ENCODE data around the gene RASGRP1. TPM values are rescaled to one million over a fixed set of nuclear protein-coding genes. Genes with fewer than 3 reads are reported as not detected.

RASGRP1 gene
- total RNA-seq = not detected

- H3K27ac ChIP-seq = no peak within 1 kb of the TSS
- peak in 1 of 2 donors; percentile 71 for DNase-seq (ENCODE audit: low spot score in 2 of 2)
- intact Hi-C loops (cut with DNase I) = loop anchor here (2.0 to 10.0 kb wide), 2 partner anchors 90 to 126 kb away; no protein-coding TSS in a partner anchor
- no peaks in the 10 kb centered on the region for H3K36me3 ChIP-seq
- H3K4me1 ChIP-seq = peaks cover 0 to 3% of the 10 kb centered on the region in 2 donors
- H3K9me3 ChIP-seq = no peaks in the 10 kb centered on the region
- H3K27me3 ChIP-seq = no peaks in the 10 kb centered on the region
- TF ChIP-seq CTCF (IDR thresholded peaks at IDR 0.05) = peak in 2 of 3 experiments; percentile 15 to 36
- H3K4me3 ChIP-seq = peak within 1 kb of the TSS; percentile 60 to 72
Measured at GRCh38 chr15:38564557-38565286, at the start of gene RASGRP1. Gene RASGRP1, minus strand, starts transcription at chr15:38564814. Its CDS starts 186 bp downstream, at chr15:38564628.

- no peak for DNase-seq (ENCODE audit: low spot score in 2 of 2)
- Histone ChIP-seq H3K4me3 (no peak overlapping the region), H3K9me3 (no peaks in the 10 kb centered on the region), H3K36me3 (no peaks in the 10 kb centered on the region), H3K27ac (no peak overlapping the region), H3K27me3 (no peaks in the 10 kb centered on the region), H3K4me1 (no peaks in the 10 kb centered on the region)
- TF ChIP-seq CTCF (IDR thresholded peaks at IDR 0.05) = no peak
- intact Hi-C loops (cut with DNase I) = no loop called here
Measured at GRCh38 chr15:38613085-38613484, 48.5 kb upstream of the RASGRP1 start.

- Histone ChIP-seq H3K4me1 (no peaks in the 10 kb centered on the region), H3K27ac (no peak overlapping the region), H3K9me3 (no peaks in the 10 kb centered on the region), H3K36me3 (no peaks in the 10 kb centered on the region), H3K4me3 (no peak overlapping the region), H3K27me3 (no peaks in the 10 kb centered on the region)
- intact Hi-C loops (cut with DNase I) = no loop called here
- TF ChIP-seq CTCF (IDR thresholded peaks at IDR 0.05) = no peak
- no peak for DNase-seq (ENCODE audit: low spot score in 2 of 2)
Measured at GRCh38 chr15:38612159-38612863, 47.7 kb upstream of the RASGRP1 start.

- no peak for DNase-seq (ENCODE audit: low spot score in 2 of 2)
- Histone ChIP-seq H3K27ac (no peak overlapping the region), H3K36me3 (no peaks in the 10 kb centered on the region), H3K9me3 (no peaks in the 10 kb centered on the region), H3K27me3 (no peaks in the 10 kb centered on the region), H3K4me3 (no peak overlapping the region), H3K4me1 (no peaks in the 10 kb centered on the region)
- intact Hi-C loops (cut with DNase I) = no loop called here
- no peak for TF ChIP-seq CTCF (IDR thresholded peaks at IDR 0.05)
Measured at GRCh38 chr15:38611228-38611627, 46.6 kb upstream of the RASGRP1 start.

- no peaks in the 10 kb centered on the region for H3K4me1 ChIP-seq
- H3K9me3 ChIP-seq = no peaks in the 10 kb centered on the region
- H3K4me3 ChIP-seq = no peak overlapping the region
- DNase-seq (ENCODE audit: low spot score in 2 of 2) = no peak
- TF ChIP-seq CTCF (IDR thresholded peaks at IDR 0.05) = no peak
- no peak overlapping the region for H3K27ac ChIP-seq
- intact Hi-C loops (cut with DNase I) = no loop called here
- no peaks in the 10 kb centered on the region for H3K27me3 ChIP-seq
- no peaks in the 10 kb centered on the region for H3K36me3 ChIP-seq
Measured at GRCh38 chr15:38610748-38611147, 46.1 kb upstream of the RASGRP1 start.

Data from ascending aorta (tissue), 2 donors.